ENCODE results near the gene ADAMTS12. TPM values are rescaled to one million over a fixed set of nuclear protein-coding genes. Genes with fewer than 3 reads are reported as not detected.

Gene ADAMTS12
- total and polyA plus RNA-seq, 2 of the 8 experiments (the other 6 are each of a cell fraction or from before 2014, with no cell fraction given): 6.4 to 12.8 TPM

DNA sequence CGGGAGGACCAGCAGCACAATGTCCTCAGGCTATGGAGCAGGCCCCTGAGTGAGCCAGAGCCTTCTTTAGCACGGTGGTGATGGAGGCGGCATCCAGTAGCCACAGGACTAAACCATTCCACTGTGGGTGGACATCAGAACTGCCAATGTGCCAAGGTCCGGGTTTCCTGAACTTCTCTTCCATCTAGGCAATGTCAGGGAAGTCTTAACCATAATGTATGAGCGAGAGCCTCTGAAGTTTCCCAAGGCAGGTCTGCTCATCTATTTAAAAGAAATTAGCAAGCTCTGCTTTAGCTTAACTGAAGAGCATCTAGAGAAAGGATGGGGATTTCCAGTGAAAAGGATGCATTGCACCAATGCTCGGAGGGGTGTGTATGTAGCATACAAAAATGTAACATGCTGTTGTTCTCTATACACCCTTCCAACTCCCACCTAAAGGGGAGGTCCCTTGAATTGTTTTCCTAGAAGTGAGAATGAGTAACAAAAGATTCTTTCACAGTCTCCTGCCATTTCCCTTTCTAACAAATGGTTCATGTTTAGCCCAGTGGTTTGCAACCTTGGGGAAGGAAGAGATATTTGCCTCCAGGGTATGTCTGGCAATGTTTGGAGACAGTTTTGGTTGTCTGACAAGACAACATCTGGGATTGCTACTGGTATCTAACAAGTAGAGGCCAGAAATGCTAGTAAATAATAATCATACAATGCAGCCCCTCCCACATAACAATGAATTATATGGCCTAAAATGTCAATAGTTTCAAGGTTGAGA, 38.3 kb upstream of the ADAMTS12 start:
- DNase-seq (ENCODE audit: low read depth in 1 of 2, low spot score in 2 of 2): no peak
- Histone ChIP-seq H4K91ac (replicated peaks; ENCODE audit: insufficient read length, low read length) (peak overlapping the region; percentile 34), H3K4me1 (replicated peaks in 1 of 4; ENCODE audit: control insufficient read depth in 3 of 4, insufficient read depth in 4 of 4, low read length in 3 of 4) (peaks cover 2 to 15% (median 10%) of the 10 kb centered on the region in 4 experiments; a peak in 5 of 7 replicates), H3K9ac (replicated peaks in 1 of 4; ENCODE audit: extremely low read depth in 1 of 4, low read depth in 3 of 4, low read length in 3 of 4) (no peak overlapping the region), H3K18ac (ENCODE audit: extremely low read depth, low read length) (peak overlapping the region; percentile 53; the same call in 1 of the 2 replicates), H3K23me2 (ENCODE audit: low read depth, low read length) (no peaks in the 10 kb centered on the region), H3K4me2 (ENCODE audit: insufficient read depth in 1 of 2, low read depth in 2 of 2, low read length in 2 of 2) (0 out of 4 replicates have a peak overlapping the region, but pooled peaks of 1 of the 2 experiments have one; percentile 8), H3K23ac (ENCODE audit: insufficient read length) (no peak overlapping the region), H3K14ac (ENCODE audit: insufficient read length) (no peak overlapping the region), H4K5ac (ENCODE audit: insufficient read length, low read depth, low read length) (no peak overlapping the region), H3K79me1 (ENCODE audit: low read depth, low read length) (no peaks in the 10 kb centered on the region), H2BK120ac (replicated peaks; ENCODE audit: low read depth, low read length) (peak overlapping the region; percentile 40), H2BK20ac (ENCODE audit: low read length) (no peak overlapping the region; the same call in none of the 2 replicates), H3K79me2 (ENCODE audit: control insufficient read depth in 1 of 2, insufficient read depth in 2 of 2, low read length in 2 of 2) (no peaks in the 10 kb centered on the region), H2BK12ac (ENCODE audit: low read depth, low read length) (peak overlapping the region; percentile 32; the same call in 1 of the 2 replicates), H3K36me3 (ENCODE audit: control insufficient read depth in 2 of 4, insufficient read depth in 4 of 4, low read length in 3 of 4) (no peaks in the 10 kb centered on the region), H4K20me1 (replicated peaks in 1 of 2; ENCODE audit: control insufficient read depth in 1 of 2, insufficient read depth in 2 of 2, low read length in 2 of 2) (no peaks in the 10 kb centered on the region), H3K27me3 (replicated peaks in 1 of 4; ENCODE audit: control insufficient read depth in 3 of 4, extremely low read depth in 1 of 4, insufficient read depth in 3 of 4, low read length in 3 of 4) (no peaks in the 10 kb centered on the region), H4K8ac (ENCODE audit: extremely low read depth, insufficient read depth, low read length) (no peak overlapping the region), H2AK5ac (ENCODE audit: low read depth, low read length) (no peak overlapping the region), H3K56ac (replicated peaks; ENCODE audit: insufficient read length, low read depth, low read length) (no peak overlapping the region), H2BK15ac (ENCODE audit: low read length) (no peak overlapping the region), H3K27ac (ENCODE audit: low read depth, low read length) (no peak overlapping the region), H3K9me3 (ENCODE audit: insufficient read depth in 2 of 2, low read depth in 1 of 2, low read length in 1 of 2) (no peaks in the 10 kb centered on the region), H2AFZ (ENCODE audit: low read length) (no peak overlapping the region), H3K4me3 (ENCODE audit: extremely low read depth in 1 of 4, insufficient read depth in 2 of 4, low read depth in 3 of 4, low read length in 4 of 4) (no peak overlapping the region), H2BK5ac (ENCODE audit: low read depth, low read length) (0 out of 2 replicates have a peak overlapping the region, but pooled peaks have one; percentile 21), H3K4ac (replicated peaks; ENCODE audit: insufficient read length, low read depth, low read length) (no peak overlapping the region)
- FAIRE-seq: no peak
- 92% methylated on average over 6 of the region's 6 CpGs; no CpG with 5 or more reads in 1 of the 2 experiments for WGBS, 2 experiments (ENCODE audit: extremely low coverage in 1 of 2, insufficient coverage in 1 of 2, insufficient read length in 1 of 2, insufficient replicate concordance in 2 of 2, low coverage in 1 of 2, low lambda C conversion rate in 2 of 2, missing lambda C conversion rate in 1 of 2)
- CTCF ChIA-PET (ENCODE audit: partially characterized antibody): interaction anchor here (2.5 kb wide), 1 partner anchor 342 kb away, joined by 10 read pairs; no protein-coding TSS in a partner anchor
- POLR2A ChIA-PET (ENCODE audit: partially characterized antibody): no interaction called here
- TF ChIP-seq RNF2 (IDR thresholded peaks at IDR 0.05; ENCODE audit: borderline replicate concordance, low read depth, low read length, missing control alignments, poor library complexity, severe bottlenecking): no peak
- no peak for TF ChIP-seq CHD1 (IDR thresholded peaks at IDR 0.05; ENCODE audit: low read depth, low read length)
- TF ChIP-seq RAD21 (IDR thresholded peaks at IDR 0.05 in 1 of 2, conservative IDR thresholded peaks at IDR 0.05 in 1 of 2; ENCODE audit: low read depth in 2 of 2, low read length in 2 of 2): no peak
- no peak for TF ChIP-seq KDM4A (IDR thresholded peaks at IDR 0.05; ENCODE audit: low read depth, low read length, severe bottlenecking)
- no peak for TF ChIP-seq POLR2AphosphoS5 (IDR thresholded peaks at IDR 0.05; ENCODE audit: low read depth, low read length)
- no peak for TF ChIP-seq RBBP5 (IDR thresholded peaks at IDR 0.05; ENCODE audit: borderline replicate concordance, low read depth, low read length)
- TF ChIP-seq SIN3A (conservative IDR thresholded peaks at IDR 0.05 in 1 of 2, IDR thresholded peaks at IDR 0.05 in 1 of 2; ENCODE audit: low read depth in 1 of 2, low read length in 2 of 2): no peak

Data from H1 (cell line).